K562 (cell line): ENCODE measurements around the gene SH3PXD2B. TPM values are rescaled to one million over a fixed set of nuclear protein-coding genes. Genes with fewer than 3 reads are reported as not detected.

Source experiments
- CBFA2T3 ChIP-seq: fragments of 450-650 bp; IDR thresholded peaks from 2 replicates; pipeline ENCODE4 v1.6.1; 2017
- SRSF1 ChIP-seq: fragments of 200-400 bp; formaldehyde crosslinking; IDR thresholded peaks from 2 replicates; pipeline ENCODE4 v1.6.1; 2017; ENCODE audit warnings: mild to moderate bottlenecking, low read depth, low read length, moderate library complexity
- polyA plus RNA-seq, 8 experiments: library from polyadenylated mRNA; depleted of rRNA in 4 of 8; stranded (reverse) in 5 of 8; unstranded in 3 of 8; fragments of >200 nt; fragmentation: Nextera tagmentation in 2 of 8; fragmentation: Illumina TruSeq in 1 of 8; extraction: Ambion mirVana in 2 of 8; extraction: Trizol in 1 of 8; gene quantifications; 2 replicates each; pipeline versions ENCODE4 v1.2.1 to v1.2.3, GENCODE V29; 2011 to 2014; ENCODE audit warnings: inconsistent platforms in 1 of 8, missing spikeins in 1 of 8
- total RNA-seq, 7 experiments: library from RNA; depleted of rRNA in 6 of 7; stranded (reverse); fragments of >200 nt in 6 of 7; fragmentation: Illumina TruSeq in 2 of 7; extraction: Trizol in 2 of 7; gene quantifications; 2 replicates each; pipeline versions ENCODE4 v1.2.1 to v1.2.3, GENCODE V29; 2011 to 2021; ENCODE audit warnings: low replicate concordance in 1 of 7
- TF ChIP-seq, protein P1 (sequence below): fragments of 250-450 bp; sonication (Bioruptor Pico); IDR thresholded peaks from 2 replicates; pipeline ENCODE4 v1.5.0; 2022; ENCODE audit warnings: mild to moderate bottlenecking
- TF ChIP-seq, protein P2 (sequence below), 3 experiments: IDR thresholded peaks in 2 of 3; conservative IDR thresholded peaks in 1 of 3; 2 replicates each; pipeline ENCODE4 v1.5.1; 2011 to 2012; ENCODE audit warnings: low read length in 3 of 3, mild to moderate bottlenecking in 3 of 3, control low read depth in 2 of 3, improper control_type of control experiment in 1 of 3, inconsistent platforms in 1 of 3, low read depth in 1 of 3, mixed read lengths in 1 of 3, moderate library complexity in 1 of 3; ENCODE audit not compliant: insufficient read depth in 2 of 3
- TF ChIP-seq, protein P3 (sequence below): sonication (generic); formaldehyde crosslinking; IDR thresholded peaks from 2 replicates; pipeline ENCODE4 v1.8.0; 2022; ENCODE audit warnings: mild to moderate bottlenecking, missing genetic modification reagents, borderline replicate concordance
- TF ChIP-seq, protein P4 (sequence below): fragments of 250-450 bp; sonication (Bioruptor Pico); IDR thresholded peaks from 2 replicates; pipeline ENCODE4 v1.6.1; 2021; ENCODE audit warnings: mild to moderate bottlenecking

Gene SH3PXD2B
- total and polyA plus RNA-seq, 9 of the 15 experiments (the other 6 are each of a cell fraction or from before 2014, with no cell fraction given): 0.04 to 0.66 (median 0.19) TPM

DNA sequence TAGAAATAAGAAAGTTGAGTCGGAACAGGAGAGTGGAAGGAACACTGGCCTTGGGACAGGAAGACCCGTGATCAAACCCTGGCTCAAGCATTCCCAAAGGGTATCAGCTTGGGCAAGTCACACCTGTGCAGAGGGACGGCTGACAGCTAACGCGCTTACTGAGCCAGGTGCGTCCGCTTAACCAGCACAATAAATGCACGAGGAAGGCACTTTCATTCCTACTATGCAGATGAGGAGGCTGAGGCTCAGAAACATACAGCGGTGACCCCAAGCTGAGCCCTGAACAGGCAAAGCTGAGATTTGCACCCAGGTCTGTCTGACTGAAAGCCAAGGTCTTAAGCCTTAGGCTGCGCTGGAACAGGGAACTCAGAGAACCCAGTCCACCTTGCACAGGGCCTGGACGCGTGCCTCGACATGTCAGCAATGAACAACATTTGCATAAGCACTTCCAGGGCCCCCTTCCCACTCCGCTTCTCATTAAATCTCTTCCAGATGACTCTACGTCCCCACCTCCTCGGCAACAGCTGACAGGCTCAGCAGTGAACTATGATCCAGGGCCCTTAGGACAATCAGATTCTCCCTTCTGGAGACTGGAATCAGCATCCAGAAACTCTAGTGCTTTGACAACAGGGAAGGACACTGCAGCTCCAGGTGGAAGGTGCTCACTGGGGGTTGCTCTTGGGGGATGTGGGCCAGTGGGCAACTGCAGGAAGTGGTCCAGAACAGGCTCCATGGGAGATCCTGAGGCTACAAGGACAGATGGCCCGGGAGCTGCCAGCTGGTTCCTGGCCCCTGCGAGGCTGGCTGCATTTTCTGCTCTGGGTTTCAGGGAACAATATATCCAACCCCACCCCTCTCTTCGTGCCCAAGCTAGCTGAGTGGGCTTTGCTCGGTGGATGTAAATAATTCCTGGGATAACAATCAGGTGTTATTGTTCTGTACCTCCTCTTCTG is 35.2 kb downstream of the SH3PXD2B start (continued):
- TF ChIP-seq, protein P1, sequence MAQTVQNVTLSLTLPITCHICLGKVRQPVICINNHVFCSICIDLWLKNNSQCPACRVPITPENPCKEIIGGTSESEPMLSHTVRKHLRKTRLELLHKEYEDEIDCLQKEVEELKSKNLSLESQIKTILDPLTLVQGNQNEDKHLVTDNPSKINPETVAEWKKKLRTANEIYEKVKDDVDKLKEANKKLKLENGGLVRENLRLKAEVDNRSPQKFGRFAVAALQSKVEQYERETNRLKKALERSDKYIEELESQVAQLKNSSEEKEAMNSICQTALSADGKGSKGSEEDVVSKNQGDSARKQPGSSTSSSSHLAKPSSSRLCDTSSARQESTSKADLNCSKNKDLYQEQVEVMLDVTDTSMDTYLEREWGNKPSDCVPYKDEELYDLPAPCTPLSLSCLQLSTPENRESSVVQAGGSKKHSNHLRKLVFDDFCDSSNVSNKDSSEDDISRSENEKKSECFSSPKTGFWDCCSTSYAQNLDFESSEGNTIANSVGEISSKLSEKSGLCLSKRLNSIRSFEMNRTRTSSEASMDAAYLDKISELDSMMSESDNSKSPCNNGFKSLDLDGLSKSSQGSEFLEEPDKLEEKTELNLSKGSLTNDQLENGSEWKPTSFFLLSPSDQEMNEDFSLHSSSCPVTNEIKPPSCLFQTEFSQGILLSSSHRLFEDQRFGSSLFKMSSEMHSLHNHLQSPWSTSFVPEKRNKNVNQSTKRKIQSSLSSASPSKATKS (CRISPR knock-in tag): no peak
- no peak for TF ChIP-seq CBFA2T3
- TF ChIP-seq, protein P2, sequence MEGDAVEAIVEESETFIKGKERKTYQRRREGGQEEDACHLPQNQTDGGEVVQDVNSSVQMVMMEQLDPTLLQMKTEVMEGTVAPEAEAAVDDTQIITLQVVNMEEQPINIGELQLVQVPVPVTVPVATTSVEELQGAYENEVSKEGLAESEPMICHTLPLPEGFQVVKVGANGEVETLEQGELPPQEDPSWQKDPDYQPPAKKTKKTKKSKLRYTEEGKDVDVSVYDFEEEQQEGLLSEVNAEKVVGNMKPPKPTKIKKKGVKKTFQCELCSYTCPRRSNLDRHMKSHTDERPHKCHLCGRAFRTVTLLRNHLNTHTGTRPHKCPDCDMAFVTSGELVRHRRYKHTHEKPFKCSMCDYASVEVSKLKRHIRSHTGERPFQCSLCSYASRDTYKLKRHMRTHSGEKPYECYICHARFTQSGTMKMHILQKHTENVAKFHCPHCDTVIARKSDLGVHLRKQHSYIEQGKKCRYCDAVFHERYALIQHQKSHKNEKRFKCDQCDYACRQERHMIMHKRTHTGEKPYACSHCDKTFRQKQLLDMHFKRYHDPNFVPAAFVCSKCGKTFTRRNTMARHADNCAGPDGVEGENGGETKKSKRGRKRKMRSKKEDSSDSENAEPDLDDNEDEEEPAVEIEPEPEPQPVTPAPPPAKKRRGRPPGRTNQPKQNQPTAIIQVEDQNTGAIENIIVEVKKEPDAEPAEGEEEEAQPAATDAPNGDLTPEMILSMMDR (IDR thresholded peaks at IDR 0.05 in 2 of 3, conservative IDR thresholded peaks at IDR 0.05 in 1 of 3; ENCODE audit: insufficient read depth in 2 of 3, low read depth in 1 of 3, low read length in 3 of 3): no peak
- TF ChIP-seq SRSF1: no peak
- TF ChIP-seq, protein P3, sequence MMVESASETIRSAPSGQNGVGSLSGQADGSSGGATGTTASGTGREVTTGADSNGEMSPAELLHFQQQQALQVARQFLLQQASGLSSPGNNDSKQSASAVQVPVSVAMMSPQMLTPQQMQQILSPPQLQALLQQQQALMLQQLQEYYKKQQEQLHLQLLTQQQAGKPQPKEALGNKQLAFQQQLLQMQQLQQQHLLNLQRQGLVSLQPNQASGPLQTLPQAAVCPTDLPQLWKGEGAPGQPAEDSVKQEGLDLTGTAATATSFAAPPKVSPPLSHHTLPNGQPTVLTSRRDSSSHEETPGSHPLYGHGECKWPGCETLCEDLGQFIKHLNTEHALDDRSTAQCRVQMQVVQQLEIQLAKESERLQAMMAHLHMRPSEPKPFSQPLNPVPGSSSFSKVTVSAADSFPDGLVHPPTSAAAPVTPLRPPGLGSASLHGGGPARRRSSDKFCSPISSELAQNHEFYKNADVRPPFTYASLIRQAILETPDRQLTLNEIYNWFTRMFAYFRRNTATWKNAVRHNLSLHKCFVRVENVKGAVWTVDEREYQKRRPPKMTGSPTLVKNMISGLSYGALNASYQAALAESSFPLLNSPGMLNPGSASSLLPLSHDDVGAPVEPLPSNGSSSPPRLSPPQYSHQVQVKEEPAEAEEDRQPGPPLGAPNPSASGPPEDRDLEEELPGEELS (CRISPR knock-in tag): no peak
- TF ChIP-seq, protein P4, sequence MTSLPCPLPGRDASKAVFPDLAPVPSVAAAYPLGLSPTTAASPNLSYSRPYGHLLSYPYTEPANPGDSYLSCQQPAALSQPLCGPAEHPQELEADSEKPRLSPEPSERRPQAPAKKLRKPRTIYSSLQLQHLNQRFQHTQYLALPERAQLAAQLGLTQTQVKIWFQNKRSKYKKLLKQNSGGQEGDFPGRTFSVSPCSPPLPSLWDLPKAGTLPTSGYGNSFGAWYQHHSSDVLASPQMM: no peak
